LNCaP clone FGC (cell line): ENCODE measurements around the gene SURF6.
"Not testable (repeated sequence)": the region's sequence is repeated elsewhere in the genome, so short reads cannot be mapped to it uniquely, and the experiment has no call there.

Experiments used
- DNase-seq: peaks from one replicate; pipeline ENCODE4 v3.0.0-alpha.2; 2011; ENCODE audit warnings: low read depth
- H3K4me3 ChIP-seq: 2 replicates; pipeline ENCODE4 v1.5.1; 2011; ENCODE audit warnings: mild to moderate bottlenecking, low read depth, low read length, control low read depth
- CTCF ChIP-seq: IDR thresholded peaks from 2 replicates; pipeline ENCODE4 v1.5.1; 2012; ENCODE audit warnings: mild to moderate bottlenecking; ENCODE audit not compliant: control insufficient read depth, insufficient read depth; ENCODE audit errors: extremely low read depth

SURF6 gene

DNA sequence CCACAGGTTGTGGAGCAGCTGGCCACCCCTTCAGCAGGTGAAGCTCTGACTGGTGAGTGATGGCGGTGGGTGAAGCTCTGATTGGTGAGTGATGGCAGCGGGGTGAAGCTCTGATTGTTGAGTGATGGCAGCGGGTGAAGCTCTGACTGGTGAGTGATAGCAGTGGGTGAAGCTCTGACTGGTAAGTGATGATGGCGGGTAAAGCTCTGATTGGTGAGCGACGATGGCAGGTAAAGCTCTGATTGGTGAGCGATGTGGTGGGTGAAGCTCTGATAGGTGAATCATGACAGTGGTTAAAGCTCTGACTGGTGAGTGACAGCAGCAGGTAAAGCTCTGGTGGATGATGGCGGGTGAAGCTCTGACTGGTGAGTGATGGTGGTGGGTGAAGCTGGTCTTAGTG lies 51.6 kb downstream of the SURF6 start:
- no peak overlapping the region for H3K4me3 ChIP-seq
- DNase-seq, result no peak
- no peak for TF ChIP-seq CTCF

GRCh38 chr9:133283255-133284032 lies 52.5 kb downstream of the SURF6 start:
- H3K4me3 ChIP-seq, DNase-seq: not testable (repeated sequence)

- no peak overlapping the region for H3K4me3 ChIP-seq
- TF ChIP-seq CTCF, result no peak
- no peak for DNase-seq
Observed at GRCh38 chr9:133282464-133283238, 53.3 kb downstream of the SURF6 start.

DNA sequence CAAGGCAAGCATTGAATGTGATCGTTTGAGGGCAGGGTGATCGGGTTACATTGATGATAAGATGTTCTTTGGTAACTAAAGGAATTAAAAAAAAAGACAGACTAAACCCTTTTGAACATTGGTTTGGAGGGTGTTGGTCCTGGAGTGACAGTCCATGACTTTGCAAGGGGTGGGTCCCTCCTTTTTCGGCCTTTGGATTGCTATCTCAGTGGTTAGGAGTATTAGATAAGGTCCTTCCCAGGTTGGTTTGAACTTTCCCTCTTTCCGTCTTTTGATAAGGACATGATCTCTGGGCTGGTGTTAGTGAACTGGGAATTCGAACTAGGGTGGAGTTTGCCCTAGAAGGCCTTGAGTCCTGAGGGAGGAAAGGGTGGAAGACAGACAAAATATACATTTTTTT lies 55.6 kb downstream of the SURF6 start:
- no peak overlapping the region for H3K4me3 ChIP-seq
- no peak for DNase-seq
- no peak for TF ChIP-seq CTCF
